Measurements from ENCODE around the gene AKT1S1.

DNA sequence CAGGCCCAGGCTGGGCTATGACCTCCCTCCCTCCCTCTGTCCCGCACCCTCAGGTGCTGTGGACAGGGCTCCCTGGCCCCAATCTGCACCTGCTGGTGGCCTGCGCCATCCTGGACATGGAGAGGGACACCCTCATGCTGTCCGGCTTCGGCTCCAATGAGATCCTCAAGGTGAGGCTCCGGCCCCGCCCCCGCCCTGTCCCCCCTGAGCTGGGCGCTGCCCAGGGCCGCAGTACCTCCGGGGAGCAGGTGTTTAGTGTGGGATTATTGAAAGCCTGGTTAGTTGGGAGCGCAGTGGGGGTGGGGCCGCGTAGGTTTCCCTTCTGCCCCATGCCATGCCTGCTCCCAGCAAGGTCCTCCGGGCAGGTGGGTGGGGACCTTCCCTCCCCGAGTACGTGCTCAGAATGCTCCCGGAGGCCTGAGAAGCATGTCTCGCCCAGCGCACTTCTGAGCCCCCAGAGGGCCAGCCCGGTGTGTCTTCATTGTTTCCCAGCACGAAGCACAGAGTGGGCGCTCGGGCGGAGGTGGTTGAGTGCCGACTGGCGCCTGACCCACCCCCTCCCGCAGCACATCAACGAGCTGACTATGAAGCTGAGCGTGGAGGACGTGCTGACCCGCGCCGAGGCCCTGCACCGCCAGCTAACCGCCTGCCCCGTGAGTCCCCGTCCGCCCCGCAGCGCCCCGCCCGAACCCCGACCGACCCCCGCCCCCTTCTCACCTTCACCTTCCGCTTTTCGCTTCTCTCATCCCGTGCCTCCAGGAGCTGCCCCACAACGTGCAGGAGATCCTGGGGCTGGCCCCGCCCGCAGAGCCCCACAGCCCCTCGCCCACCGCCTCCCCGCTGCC is 10.7 kb upstream of the AKT1S1 start:
- TF ChIP-seq CTCF (IDR thresholded peaks at IDR 0.05 in 2 of 3, conservative IDR thresholded peaks at IDR 0.05 in 1 of 3; ENCODE audit: borderline replicate concordance in 1 of 3, insufficient read depth in 1 of 3, low read depth in 2 of 3, low read length in 2 of 3): no peak
- TF ChIP-seq RAD21 (IDR thresholded peaks at IDR 0.05; ENCODE audit: low read depth): no peak
- no peak for TF ChIP-seq POLR2AphosphoS5 (IDR thresholded peaks at IDR 0.05; ENCODE audit: low read depth, low read length)
- no peak for TF ChIP-seq POLR2A (IDR thresholded peaks at IDR 0.05; ENCODE audit: borderline replicate concordance, extremely low read depth, insufficient read depth, insufficient read length)
- no peak for TF ChIP-seq EGR1 (IDR thresholded peaks at IDR 0.05; ENCODE audit: low read depth)
- TF ChIP-seq SP1 (IDR thresholded peaks at IDR 0.05; ENCODE audit: low read depth): no peak
- TF ChIP-seq, protein P1, sequence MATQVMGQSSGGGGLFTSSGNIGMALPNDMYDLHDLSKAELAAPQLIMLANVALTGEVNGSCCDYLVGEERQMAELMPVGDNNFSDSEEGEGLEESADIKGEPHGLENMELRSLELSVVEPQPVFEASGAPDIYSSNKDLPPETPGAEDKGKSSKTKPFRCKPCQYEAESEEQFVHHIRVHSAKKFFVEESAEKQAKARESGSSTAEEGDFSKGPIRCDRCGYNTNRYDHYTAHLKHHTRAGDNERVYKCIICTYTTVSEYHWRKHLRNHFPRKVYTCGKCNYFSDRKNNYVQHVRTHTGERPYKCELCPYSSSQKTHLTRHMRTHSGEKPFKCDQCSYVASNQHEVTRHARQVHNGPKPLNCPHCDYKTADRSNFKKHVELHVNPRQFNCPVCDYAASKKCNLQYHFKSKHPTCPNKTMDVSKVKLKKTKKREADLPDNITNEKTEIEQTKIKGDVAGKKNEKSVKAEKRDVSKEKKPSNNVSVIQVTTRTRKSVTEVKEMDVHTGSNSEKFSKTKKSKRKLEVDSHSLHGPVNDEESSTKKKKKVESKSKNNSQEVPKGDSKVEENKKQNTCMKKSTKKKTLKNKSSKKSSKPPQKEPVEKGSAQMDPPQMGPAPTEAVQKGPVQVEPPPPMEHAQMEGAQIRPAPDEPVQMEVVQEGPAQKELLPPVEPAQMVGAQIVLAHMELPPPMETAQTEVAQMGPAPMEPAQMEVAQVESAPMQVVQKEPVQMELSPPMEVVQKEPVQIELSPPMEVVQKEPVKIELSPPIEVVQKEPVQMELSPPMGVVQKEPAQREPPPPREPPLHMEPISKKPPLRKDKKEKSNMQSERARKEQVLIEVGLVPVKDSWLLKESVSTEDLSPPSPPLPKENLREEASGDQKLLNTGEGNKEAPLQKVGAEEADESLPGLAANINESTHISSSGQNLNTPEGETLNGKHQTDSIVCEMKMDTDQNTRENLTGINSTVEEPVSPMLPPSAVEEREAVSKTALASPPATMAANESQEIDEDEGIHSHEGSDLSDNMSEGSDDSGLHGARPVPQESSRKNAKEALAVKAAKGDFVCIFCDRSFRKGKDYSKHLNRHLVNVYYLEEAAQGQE (IDR thresholded peaks at IDR 0.05; ENCODE audit: low read depth): no peak
